Hematopoietic multipotent progenitor cell treated with erythropoietin and hydrocortisone succinate and interleukin-3 and kit ligand, for 15 days (in vitro differentiated cells): ENCODE data around the gene ABCA10.
A peak's percentile ranks its signal among the peaks of the same experiment; 100 is the strongest.
"Not testable (repeated sequence)": the region's sequence is repeated elsewhere in the genome, so short reads cannot be mapped to it uniquely, and the experiment has no call there.

Experiments
- DNase-seq: peaks from one replicate; pipeline ENCODE4 v3.0.0-alpha.2; 2015; ENCODE audit warnings: low spot score

The ABCA10 gene

GRCh38 chr17:69228576-69228975 is at the start of gene ABCA10:
TSS of gene ABCA10 (minus strand) at chr17:69228824. CDS start at chr17:69225358, 3,466 bp downstream.
- DNase-seq = no peak

DNA sequence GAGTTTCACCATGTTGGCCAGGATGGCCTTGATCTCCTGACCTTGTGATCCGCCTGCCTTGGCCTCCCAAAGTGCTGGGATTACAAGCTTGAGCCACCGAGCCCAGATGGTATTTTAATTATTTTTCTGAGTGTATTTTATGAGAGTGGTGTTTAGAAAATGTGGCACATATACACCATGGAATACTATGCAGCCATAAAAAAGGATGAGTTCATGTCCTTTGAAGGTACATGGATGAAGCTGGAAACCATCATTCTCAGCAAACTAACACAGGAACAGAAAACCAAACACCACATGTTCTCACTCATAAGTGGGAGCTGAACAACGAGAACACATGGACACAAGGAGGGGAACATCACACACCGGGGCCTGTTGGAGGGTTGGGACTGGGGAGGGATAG is 47.7 kb upstream of the ABCA10 start:
- not testable (repeated sequence) for DNase-seq

DNA sequence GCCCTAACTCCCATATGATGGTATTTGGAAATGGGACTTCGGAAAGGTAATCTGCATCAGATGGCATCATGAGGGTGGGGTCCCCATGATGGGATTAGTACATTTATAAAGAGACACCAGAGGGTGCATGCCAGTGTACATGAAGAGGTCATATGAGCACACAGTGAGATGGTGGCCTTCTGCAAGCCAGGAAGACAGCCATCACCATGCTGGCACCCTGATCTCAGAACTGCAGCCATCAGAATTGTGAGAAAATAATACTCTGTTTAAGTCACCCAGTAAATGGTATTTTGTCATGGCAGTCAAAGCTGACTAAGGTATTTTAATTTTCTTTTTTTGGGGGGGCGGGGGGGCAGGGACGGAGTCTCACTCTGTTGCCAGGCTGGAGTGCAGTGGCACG is 47.1 kb upstream of the ABCA10 start:
- DNase-seq = no peak

GRCh38 chr17:69271023-69271422 is 42.4 kb upstream of the ABCA10 start:
- DNase-seq = no peak

DNA sequence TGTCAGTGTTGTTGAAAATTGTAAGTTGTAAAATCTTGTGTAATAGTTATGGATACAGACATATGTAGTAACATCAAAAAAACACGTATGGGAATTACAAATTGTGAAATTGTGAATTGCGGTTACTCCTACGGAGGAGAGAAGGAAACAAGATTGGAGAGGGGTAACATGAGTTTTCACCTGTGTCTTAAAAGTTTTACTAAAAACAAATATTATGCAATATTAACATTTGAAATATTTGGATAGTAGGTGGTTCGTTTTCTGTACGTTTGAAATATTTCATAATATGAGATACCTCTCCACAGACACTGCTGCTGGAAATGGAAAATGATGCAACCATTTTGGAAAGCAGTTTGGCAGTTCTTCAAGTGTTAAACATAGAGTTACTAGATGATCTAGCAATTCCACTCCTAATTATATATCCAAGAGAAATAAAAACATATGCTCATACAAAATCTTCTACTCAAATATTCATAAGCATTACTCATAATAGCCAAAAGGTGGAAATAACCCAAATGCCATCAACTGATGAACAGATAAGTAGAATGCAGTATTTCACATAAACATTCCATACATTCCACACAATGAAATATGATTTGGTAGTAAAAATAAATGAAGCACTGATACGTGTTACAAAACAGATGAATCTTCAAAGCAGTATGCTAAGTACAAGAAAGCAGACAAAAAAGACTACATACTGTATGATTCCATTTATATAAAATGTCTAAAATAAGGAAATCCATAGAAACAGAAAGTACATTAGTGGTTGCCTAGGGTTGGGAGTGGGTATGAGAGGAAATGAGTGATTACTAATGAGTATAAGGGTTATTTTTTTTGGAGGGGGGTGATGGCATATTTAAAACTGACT is 40.7 kb upstream of the ABCA10 start:
- DNase-seq = no peak

- DNase-seq = no peak
Measured at GRCh38 chr17:69268543-69269014, 40.0 kb upstream of the ABCA10 start.

DNA sequence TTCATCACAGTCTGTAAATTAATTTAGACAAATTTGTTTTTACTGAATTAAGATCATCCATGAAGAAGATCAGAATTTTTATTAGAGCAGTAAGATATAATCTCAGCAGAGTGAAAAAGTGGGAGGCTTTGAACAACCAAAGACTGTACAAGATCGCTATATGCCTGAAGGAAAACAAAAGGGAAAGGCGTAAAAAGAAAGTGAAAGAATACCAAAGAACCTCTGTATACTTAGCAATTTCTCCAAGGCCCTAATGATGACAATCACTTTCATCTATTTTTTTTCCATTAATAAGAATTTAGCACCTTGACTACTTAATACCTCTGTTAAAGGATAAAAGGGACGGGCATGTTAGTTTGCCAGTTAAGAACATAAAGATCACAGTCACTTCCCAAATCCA is 38.6 kb upstream of the ABCA10 start:
- no peak for DNase-seq

- DNase-seq = no peak
Measured at GRCh38 chr17:69265873-69266272, 37.2 kb upstream of the ABCA10 start.

DNA sequence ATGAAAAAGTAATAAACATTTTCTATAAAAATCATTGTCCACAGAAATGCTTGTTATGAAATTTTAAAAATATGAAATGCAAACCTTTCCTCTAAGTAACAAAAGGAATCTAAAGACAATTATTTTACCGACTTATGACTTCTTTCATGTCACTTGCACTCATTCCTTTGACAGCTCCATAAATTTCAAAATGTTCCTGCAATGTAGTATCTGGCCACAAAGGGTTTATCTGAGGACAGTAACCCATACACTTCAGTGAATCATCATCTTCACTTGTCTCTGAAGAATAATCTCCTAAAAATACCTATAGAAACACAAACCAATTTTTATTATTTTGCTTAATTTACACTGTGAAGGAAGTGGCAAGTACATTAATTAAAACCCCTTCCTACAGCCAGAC is 25.6 kb upstream of the ABCA10 start:
- DNase-seq = no peak

GRCh38 chr17:69250641-69251040 is 22.0 kb upstream of the ABCA10 start:
- DNase-seq = no peak

DNA sequence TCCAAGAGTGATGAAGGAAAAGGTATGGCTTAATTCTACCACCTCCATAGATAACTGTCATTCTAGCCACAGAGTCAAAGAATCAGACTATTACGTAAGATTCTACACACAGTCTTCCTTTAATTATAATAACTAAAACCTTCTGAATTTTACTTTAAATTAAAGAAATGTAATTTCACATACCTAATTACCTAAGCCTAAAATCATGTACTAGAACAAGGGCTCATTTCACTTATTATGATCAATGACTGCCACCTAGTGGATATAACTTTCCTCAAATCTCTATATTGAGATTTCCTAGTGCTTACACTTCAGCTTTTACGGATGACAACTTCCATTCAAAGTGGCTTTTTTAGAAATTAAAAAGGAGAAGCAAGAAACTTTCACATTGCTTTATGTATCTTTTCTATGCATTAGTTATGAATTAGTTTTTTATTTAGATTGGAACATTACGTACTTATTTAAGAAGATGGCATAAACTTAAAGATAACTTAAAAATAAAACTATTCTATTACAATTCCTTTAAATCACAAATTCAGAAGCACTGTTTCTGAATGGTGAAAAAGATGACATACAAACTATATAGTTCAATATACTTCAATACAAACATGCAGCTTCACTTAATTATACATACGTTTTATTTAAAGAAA is 18.2 kb upstream of the ABCA10 start:
- DNase-seq = peak; percentile 62

DNA sequence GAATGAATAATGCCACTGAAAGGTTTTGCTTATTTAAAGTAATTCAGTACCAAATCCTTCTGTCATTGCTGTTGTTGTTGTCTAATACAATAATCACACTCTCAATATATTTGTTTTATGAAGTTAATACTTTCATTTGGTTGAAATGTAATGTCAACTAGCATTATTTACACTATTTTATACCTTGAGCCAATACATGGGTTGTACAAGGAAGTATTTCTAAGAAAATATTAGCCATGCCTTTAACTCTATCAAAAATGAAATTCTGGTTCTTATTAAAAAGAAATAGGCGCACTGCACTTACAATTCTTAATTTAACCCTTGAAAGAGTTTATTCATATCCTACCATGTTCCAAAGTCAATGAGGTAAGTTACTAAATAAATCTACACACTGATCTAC is 17.6 kb upstream of the ABCA10 start:
- no peak for DNase-seq

- no peak for DNase-seq
Measured at GRCh38 chr17:69245617-69246016, 17.0 kb upstream of the ABCA10 start.

DNA sequence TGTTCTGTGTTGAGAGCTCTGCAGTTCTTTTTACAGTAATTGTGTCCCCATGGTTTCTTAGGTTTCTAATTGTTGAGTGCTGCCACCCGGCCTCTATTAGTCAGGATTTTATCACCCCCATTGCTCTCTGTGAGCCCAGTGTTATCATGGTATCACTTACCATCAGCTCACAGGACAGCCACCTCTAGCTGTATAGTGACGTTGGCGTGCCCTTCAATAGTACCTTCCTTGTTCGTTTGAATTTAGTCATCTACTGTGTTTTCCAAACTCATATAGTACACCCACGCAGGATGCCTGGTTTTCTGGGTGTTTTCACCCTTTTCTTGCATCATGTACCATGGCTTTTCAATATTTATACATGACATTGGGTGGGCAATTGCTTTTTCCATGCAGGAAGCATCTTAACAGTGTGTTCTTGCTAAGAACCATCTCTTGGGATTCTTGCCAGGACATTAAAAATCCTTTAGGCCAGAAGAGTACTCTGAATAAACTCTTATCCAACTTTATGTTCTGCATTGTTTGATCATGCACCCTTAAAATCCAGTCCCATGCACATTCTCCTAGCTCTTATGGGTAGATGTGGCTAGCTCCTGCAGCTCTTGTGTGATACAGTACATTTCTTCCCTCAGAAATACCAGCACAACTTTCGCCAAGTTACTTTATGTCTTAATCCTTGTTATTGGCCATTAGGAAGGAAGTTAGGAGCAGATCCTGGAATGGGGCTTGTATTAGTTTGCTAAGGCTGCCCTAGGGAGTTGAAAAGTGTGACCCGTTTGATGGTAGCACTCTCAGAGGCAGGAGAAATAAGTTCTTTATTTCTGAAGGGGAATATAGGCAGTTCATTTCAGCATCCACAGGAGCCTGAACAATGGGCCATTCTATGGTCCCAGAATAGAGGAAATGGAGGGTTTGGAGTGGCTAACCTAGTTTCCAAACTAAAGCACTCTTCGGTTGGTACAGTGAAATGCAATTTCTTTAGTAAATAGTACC is 11.3 kb upstream of the ABCA10 start:
- no peak for DNase-seq

- DNase-seq = no peak
Measured at GRCh38 chr17:69236946-69237345, 8.3 kb upstream of the ABCA10 start.

DNA sequence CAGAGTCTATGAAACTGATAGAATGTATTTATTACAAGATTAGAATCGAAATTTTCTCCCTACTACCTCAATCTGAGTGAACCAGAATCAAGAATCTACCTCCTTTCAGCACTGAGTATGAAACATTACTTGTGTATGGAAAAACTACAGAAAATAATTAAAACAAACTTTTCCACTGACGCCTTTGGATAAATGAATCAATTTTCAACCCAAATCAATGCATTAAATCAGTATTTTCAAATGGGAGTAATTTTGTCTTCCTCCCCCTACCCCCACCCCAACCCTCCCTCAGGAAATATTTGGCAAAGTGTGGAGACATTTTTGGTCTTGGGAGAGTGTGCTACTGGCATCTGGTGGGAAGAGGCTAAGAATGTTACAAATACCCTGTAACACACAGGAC is 7.8 kb upstream of the ABCA10 start:
- no peak for DNase-seq

DNA sequence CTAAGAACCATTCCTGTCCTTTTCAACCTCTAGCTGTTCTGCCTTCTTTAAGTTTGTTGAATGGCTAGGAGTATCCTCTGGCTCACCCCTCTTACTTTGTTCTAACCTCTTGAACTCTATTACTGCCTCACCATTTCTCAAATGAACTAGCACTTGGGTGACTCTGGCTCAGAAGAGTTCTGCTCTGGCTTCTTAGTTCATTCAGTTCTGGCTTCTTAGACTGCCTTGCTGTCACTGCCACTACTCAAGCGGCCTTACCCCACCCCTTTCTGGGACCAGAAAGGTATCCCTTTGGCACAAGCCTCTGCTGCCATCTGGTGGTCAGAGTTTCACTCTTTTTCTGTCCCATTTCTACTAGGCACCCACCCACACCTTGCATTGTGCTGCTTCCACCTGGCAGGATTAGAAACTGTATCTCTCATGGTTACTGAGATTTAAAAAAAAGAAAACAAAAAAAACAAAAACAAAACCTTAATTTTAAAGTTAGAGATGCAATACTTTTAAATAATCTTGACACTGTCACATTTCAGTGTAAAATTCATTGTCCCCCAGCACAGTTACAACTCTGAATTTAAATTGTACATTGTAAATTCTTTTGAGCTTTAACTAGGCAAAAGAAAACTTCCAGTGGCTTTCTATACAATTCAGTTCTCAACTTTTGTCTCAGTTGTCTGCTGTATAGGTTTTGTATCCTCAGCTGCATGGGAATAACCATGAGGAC is 6.9 kb upstream of the ABCA10 start:
- peak; percentile 62 for DNase-seq

- DNase-seq = no peak
Measured at GRCh38 chr17:69232650-69233049, 4.0 kb upstream of the ABCA10 start.

DNA sequence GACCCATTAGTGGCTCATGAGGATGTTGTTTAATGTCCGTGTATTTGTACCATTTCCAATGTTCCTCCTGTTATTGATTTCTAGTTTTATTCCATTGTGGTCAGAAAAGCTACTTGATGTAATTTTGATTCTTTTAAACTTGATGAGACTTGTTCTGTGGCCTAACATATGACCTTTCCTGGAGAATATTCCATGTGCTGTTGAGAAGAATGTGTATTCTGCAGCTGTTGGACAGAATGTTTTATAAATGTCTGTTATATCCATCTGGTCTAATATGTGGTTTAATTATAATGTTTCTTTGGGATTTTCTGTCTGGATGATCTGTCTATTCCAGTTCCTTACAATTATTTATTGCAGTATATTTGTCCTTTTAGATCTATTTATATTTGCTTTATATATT is 2.9 kb upstream of the ABCA10 start:
- DNase-seq = no peak

- no peak for DNase-seq
Measured at GRCh38 chr17:69230939-69231338, 2.3 kb upstream of the ABCA10 start.

GRCh38 chr17:69228018-69228417 is 606 bp downstream of the ABCA10 start:
- no peak for DNase-seq

DNA sequence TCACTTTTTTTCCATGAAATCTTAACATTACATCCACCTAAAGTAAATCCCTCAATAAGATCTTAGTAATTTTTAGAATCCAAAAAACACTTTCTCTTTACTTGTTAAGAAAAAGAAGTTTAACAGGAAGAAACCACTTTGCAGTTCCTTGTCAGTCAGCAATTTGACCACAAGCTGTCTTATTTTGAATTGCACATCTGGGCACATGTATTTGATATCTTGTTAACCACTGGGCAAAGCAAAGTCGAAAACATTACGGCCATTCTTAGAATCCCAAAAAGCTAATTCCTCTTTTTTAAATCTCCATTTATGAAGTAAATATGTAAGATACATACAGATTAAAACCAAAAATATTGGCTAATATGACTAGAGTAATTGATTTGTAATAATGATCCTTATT is 1.1 kb downstream of the ABCA10 start:
- no peak for DNase-seq
